ENCODE results near the gene KIF25. TPM values are rescaled to one million over a fixed set of nuclear protein-coding genes. Genes with fewer than 3 reads are reported as not detected.

Gene KIF25
- total RNA-seq, 2 experiments from 2014 or later: not detected

GRCh38 chr6:168090064-168090690, 92.7 kb downstream of the KIF25 start:
- no peak overlapping the region for H3K4me3 Mint-ChIP-seq
- peaks cover 4% of the 10 kb centered on the region for H3K9me3 Mint-ChIP-seq
- no peak overlapping the region for H3K27ac Mint-ChIP-seq
- H3K27me3 Mint-ChIP-seq: peaks cover 4% of the 10 kb centered on the region
- H3K4me1 Mint-ChIP-seq: no peaks in the 10 kb centered on the region
- no peaks in the 10 kb centered on the region for H3K36me3 Mint-ChIP-seq
- DNase-seq: no peak

- peaks cover 4% of the 10 kb centered on the region for H3K27me3 Mint-ChIP-seq
- H3K4me1 Mint-ChIP-seq: no peaks in the 10 kb centered on the region
- no peak overlapping the region for H3K27ac Mint-ChIP-seq
- no peak for DNase-seq
- no peaks in the 10 kb centered on the region for H3K36me3 Mint-ChIP-seq
- H3K9me3 Mint-ChIP-seq: peaks cover 4% of the 10 kb centered on the region
- no peak overlapping the region for H3K4me3 Mint-ChIP-seq
Observed at GRCh38 chr6:168090706-168091105, 93.2 kb downstream of the KIF25 start.

- Mint-ChIP-seq H3K27me3 (peaks cover 4% of the 10 kb centered on the region), H3K36me3 (no peaks in the 10 kb centered on the region), H3K9me3 (peaks cover 4% of the 10 kb centered on the region), H3K27ac (no peak overlapping the region), H3K4me1 (no peaks in the 10 kb centered on the region), H3K4me3 (no peak overlapping the region)
- DNase-seq: no peak
Observed at GRCh38 chr6:168091381-168092264, 94.2 kb downstream of the KIF25 start.

GRCh38 chr6:168092541-168092940, 95.1 kb downstream of the KIF25 start:
- no peaks in the 10 kb centered on the region for H3K4me1 Mint-ChIP-seq
- no peaks in the 10 kb centered on the region for H3K36me3 Mint-ChIP-seq
- peaks cover 4% of the 10 kb centered on the region for H3K9me3 Mint-ChIP-seq
- H3K4me3 Mint-ChIP-seq: no peak overlapping the region
- peaks cover under 1% of the 10 kb centered on the region for H3K27me3 Mint-ChIP-seq
- DNase-seq: no peak
- no peak overlapping the region for H3K27ac Mint-ChIP-seq

GRCh38 chr6:168093071-168093505, 95.6 kb downstream of the KIF25 start:
- DNase-seq: no peak
- H3K27me3 Mint-ChIP-seq: peaks cover 4% of the 10 kb centered on the region

GRCh38 chr6:168093634-168094033, 96.2 kb downstream of the KIF25 start:
- Mint-ChIP-seq H3K27ac (no peak overlapping the region), H3K27me3 (peaks cover 5% of the 10 kb centered on the region), H3K4me1 (no peaks in the 10 kb centered on the region), H3K4me3 (no peak overlapping the region), H3K9me3 (peaks cover 4% of the 10 kb centered on the region), H3K36me3 (no peaks in the 10 kb centered on the region)
- DNase-seq: no peak

More at GRCh38 chr6:168093071-168093505, 95.6 kb downstream of the KIF25 start:
- no peaks in the 10 kb centered on the region for H3K36me3 Mint-ChIP-seq
- no peak overlapping the region for H3K4me3 Mint-ChIP-seq
- H3K4me1 Mint-ChIP-seq: no peaks in the 10 kb centered on the region
- peaks cover 4% of the 10 kb centered on the region for H3K9me3 Mint-ChIP-seq
- H3K27ac Mint-ChIP-seq: no peak overlapping the region

Other genes starting within 250 kb of the KIF25 start
- 10 to 100 TPM; 18.7 to 23.5 TPM for gene AFDN, start 170.8 kb upstream of the KIF25 start, total RNA-seq
- not detected for gene FRMD1, start 81.5 kb downstream of the KIF25 start, total RNA-seq

Measured in activated naive CD8-positive, alpha-beta T cell treated with anti-CD3 and anti-CD28 coated beads for 36 hours (primary cell).